HG02759 (cell line): ENCODE measurements around the gene STK32B.
"Not testable (repeated sequence)": the region's sequence is repeated elsewhere in the genome, so short reads cannot be mapped to it uniquely, and the experiment has no call there.

Experiments used
- ATAC-seq: cut with Tn5 transposase; IDR thresholded peaks from one replicate; pipeline ENCODE4 v1.9.1; 2021; ENCODE audit warnings: mild to moderate bottlenecking, moderate library complexity; ENCODE audit not compliant: unreplicated experiment

The STK32B gene

GRCh38 chr4:5157791-5158770 lies 106.8 kb downstream of the STK32B start:
- no peak for ATAC-seq

DNA sequence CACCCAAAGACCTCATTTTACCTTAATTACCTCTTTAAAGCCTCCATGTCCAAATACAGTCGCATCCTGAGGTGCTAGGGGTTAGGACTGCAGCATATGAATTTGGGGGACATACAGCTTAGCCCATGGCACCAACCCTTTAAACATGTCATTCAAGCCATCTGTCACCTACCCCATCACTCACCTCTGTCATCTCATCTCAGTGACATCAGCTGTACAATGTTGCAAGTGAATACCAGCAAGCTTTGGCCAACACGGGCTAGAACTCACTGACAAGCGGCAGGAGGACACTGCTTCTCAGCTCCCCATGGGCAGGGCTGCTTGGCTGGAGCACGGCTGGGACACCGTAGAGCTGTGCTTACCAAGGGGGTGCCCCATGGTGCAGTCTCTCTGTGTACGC lies 107.5 kb downstream of the STK32B start:
- ATAC-seq = no peak

- no peak for ATAC-seq
These were observed 109.4 kb downstream of the STK32B start for GRCh38 chr4:5160668-5161067.

DNA sequence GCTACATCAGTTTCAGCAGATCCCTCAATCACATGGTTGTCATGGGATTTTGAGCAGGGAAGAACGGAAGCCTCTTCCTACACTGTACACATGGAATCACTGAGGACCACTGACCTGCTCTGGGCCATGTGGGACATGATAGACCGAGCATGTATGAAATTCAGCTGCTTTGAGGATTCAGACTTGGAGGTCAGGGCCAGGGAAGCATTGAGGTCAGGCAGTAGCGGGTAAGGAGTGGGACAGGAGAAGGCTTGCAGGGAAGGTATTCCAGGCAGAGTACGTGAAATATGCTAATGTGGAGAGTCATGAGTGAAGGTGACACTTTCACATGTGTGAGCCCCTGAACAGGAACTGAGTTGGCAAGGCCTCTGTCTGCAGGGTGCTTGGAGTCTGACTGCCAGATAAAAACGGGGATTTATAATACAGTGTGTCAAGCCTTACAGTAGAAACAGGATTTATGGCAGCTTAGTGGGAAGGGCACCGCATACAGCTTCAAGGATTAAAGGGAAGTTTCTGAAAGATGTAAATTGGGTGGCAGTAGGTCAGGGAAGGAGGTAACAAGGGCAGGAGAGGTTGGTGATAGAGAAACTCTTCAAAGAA lies 111.7 kb downstream of the STK32B start:
- ATAC-seq = no peak

DNA sequence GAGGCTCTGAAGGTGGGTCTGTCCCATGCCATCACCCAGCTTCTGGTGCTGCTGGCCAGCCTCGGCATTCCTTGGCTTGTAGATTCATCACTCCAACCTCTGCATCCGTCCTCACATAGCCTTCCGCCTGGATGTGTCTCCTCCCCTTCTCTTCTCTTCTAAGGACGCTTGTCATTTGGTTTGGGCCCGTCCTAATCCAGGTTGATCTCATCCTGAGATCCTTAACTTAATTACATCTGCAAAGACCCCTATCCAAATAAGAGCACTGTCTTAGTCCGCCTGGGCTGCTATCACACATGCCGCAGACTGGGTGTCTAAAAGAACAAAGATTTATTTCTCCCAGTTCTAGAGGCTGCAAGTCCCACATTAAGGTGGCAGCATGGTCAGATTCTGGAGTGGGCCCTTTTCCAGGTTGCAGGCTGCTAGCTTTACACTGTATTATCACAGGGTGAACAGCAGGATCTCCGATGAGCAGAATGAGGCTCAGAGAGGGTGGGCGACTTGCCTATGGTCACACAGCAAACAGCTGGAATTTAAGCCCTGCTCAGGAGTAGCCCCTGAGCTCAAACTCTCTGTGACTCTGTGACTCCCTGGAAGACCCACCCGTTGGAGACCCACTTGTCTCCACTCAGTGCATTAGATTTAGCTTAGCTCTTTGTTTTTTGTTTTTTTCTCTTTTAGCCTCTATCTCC lies 113.1 kb downstream of the STK32B start:
- no peak for ATAC-seq

DNA sequence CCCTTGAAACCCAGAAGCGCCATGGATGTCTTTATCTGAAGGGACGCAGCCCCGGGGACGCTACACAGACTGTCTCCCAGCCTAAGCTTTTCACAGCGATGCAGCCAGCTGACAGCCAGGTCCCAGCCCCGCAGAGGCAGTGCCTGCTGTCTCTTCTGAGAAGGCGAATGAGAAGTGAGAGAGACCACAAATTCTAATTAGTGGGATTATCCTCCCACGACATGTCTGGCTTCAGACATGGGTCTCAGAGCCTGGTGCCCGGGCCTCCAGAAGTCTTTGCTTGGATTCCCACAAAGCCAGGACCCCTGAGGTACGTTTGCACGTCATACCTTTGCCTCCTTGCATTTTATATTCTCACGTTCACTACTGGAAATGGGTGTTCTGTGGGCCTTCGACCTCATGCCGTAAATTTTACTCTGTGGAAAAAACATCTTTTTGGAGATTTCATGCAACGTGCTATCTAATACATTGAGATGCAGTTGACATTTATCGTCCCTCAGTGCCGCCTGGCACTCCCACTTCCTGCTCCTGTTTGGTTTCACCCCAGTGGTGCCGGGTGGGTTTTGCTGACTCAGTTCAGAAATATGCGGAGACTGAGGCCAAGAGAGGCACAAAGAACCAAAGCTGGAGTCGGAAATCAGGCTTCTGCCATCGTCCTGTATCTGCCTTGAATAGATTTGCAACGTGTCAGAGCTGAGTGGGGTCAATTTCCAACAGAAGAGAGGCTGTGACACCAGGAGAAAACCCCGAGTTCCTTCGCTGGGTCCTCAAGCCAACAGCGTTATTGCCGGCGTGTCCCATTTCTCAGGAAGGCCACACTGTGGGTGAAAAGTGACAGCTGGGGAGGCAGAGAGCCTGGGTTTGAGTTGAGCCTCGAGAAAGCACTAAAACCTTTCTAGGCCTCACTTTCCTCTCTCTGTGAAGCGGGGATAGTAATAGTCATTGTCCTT lies 114.4 kb downstream of the STK32B start:
- no peak for ATAC-seq

DNA sequence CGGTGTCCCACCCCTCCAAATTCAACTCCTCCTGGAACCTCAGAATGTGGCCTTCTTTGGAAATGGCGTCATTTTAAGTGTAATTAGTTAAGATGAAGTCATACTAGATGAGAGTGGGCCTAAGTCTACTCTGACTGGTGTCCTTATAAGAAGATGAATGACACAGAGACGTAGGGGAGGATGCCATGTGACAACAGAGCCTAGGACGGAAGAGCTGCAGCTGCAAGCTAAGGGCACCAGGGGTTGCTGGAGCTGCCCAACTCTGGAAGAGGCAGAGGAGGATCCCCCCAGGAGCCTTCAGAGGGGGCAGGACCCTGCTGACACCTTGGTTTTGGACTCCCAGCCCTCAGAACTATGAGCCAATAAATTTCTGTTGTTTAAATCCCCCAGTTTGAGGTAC lies 115.1 kb downstream of the STK32B start:
- ATAC-seq = no peak

GRCh38 chr4:5168891-5169290 lies 117.6 kb downstream of the STK32B start:
- ATAC-seq = no peak

- not testable (repeated sequence) for ATAC-seq
These were observed 124.6 kb downstream of the STK32B start for GRCh38 chr4:5175836-5176235.

GRCh38 chr4:5184606-5185005 lies 133.3 kb downstream of the STK32B start:
- no peak for ATAC-seq

DNA sequence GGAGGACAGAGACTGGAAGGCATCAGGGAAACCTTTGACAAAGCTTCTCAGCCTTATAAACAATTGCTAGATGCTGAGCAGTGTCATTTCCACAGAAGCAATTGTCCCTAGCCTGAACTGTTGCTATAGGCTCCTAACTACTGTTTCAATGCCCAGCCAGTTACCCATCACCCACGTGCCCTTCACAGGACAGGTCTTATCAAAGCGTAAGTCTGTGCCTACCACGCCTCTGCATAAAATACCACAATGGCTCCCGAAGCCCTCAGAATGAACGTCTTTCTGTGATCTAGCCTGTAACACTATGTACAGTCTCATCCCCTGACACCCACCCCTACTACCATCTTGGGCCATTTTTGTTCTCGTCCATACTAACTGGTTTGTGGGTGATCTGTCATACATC lies 134.3 kb downstream of the STK32B start:
- no peak for ATAC-seq

- ATAC-seq = no peak
These were observed 135.2 kb downstream of the STK32B start for GRCh38 chr4:5186271-5187064.

GRCh38 chr4:5188130-5188529 lies 136.8 kb downstream of the STK32B start:
- no peak for ATAC-seq

DNA sequence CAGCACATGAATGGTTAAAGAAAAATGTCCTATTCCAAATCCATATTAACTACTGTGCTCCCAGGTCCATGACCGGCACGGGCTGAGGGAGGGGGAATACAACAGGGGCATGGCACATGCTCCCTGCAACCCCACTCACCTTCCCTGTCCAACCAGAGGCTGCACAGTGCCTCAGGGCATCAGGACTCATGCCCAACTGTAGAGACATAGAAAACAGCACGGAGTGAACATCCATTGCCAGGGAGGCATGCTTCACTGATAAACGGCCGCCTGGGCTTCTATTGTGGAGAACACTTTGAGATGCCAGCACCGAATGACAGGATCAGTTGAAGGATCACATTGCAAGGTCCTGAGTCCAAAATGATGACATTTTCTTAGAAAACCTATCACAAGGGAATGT lies 140.6 kb downstream of the STK32B start:
- ATAC-seq = no peak

DNA sequence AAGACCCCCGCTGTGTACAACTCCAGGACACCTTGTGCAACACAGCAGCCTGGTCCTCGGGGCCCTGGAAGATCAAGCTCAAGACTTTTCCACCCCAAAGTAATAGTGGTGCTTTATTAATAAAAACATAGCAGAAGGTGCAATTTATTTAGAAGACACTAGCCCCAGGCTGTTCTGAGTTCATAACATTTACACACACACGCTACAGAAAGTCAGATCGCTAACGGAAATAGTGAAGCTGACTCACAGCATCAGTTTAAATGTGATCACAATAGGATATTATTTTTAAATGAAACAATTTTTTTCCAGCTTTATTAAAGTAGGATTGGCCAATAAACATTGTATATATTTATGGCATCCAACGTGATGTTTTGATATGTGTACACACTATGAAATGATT lies 141.0 kb downstream of the STK32B start:
- ATAC-seq = no peak

- no peak for ATAC-seq
These were observed 141.4 kb downstream of the STK32B start for GRCh38 chr4:5192678-5193077.

GRCh38 chr4:5198656-5199541 lies 147.6 kb downstream of the STK32B start:
- no peak for ATAC-seq

GRCh38 chr4:5199912-5200311 lies 148.6 kb downstream of the STK32B start:
- ATAC-seq = no peak

DNA sequence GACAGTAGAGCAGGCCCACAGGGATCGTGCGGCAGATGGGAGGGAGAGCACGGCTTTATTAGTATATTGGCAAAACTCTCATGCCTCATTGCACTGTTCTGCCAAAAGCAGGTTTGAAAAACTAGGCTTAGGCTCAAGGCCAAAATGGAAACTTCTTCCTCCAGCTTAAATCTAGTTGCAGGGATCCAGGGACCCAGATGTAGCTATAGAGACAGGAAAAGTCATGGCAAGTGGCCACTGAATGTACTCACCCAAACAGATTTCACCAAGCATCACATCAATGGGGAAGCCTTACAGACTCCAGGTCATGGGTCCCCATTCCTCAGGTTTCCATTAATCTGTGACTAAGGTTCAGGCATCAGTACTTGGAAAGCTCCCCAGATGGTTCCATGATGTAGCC lies 149.2 kb downstream of the STK32B start:
- no peak for ATAC-seq
